A549 (cell line): ENCODE measurements around the gene HPGDS. TPM values are rescaled to one million over a fixed set of nuclear protein-coding genes. Genes with fewer than 3 reads are reported as not detected.

Source experiments
- ATAC-seq, 2 experiments: fragments of 200-7000 bp in 1 of 2; fragments of >200 bp in 1 of 2; cut with Nextera tagmentation in 1 of 2; cut with Tn5 transposase in 1 of 2; 3 replicates each; pipeline versions ENCODE4 v1.8.0 to v1.9.1; 2018 to 2020; ENCODE audit warnings: mild to moderate bottlenecking in 1 of 2, moderate library complexity in 1 of 2
- CTCF ChIA-PET: fragments of 300-600 bp; sonication (Branson Sonifier 250); formaldehyde crosslinking; extraction: SDS; loops from one replicate; lab custom pipeline; 2021; ENCODE audit warnings: antibody characterized with exemption, inconsistent platforms; lab: Yijun Ruan, JAX
- POLR2A ChIA-PET: fragments of 350-600 bp; formaldehyde crosslinking; extraction: SDS; loops from one replicate; lab custom pipeline; 2021; ENCODE audit warnings: antibody characterized with exemption, inconsistent platforms; lab: Yijun Ruan, JAX
- DNase-seq, 2 experiments: peaks; one replicate each; pipeline versions ENCODE4 v3.0.0 to v3.0.0-alpha.2; 2011 to 2016; ENCODE audit warnings: low read depth in 1 of 2, low spot score in 1 of 2
- FAIRE-seq: peaks from 2 replicates; lab custom pipeline; 2011; peaks lifted over from hg19 to GRCh38; lab: Jason Lieb, UNC
- H3K27ac ChIP-seq, 2 experiments: fragments of >200 bp; sonication (Bioruptor Twin); formaldehyde crosslinking; 3 replicates each; pipeline ENCODE4 v1.5.1; 2016 to 2017
- H3K4me1 ChIP-seq: fragments of >200 bp; sonication (Bioruptor Twin); formaldehyde crosslinking; 3 replicates; pipeline ENCODE4 v1.6.1; 2016
- H3K4me2 ChIP-seq: fragments of >200 bp; sonication (Bioruptor Twin); formaldehyde crosslinking; 3 replicates; pipeline ENCODE4 v1.6.1; 2016
- H3K4me3 ChIP-seq: fragments of >200 bp; sonication (Bioruptor Twin); formaldehyde crosslinking; 3 replicates; pipeline ENCODE4 v1.5.1; 2016
- H3K9me3 ChIP-seq: fragments of >200 bp; sonication (Bioruptor Twin); formaldehyde crosslinking; 3 replicates; pipeline ENCODE4 v1.6.1; 2016
- CEBPB ChIP-seq, 2 experiments: fragments of >200 bp in 1 of 2; sonication (Bioruptor Twin) in 1 of 2; formaldehyde crosslinking in 1 of 2; IDR thresholded peaks; 2 replicates each; pipeline ENCODE4 v1.6.1; 2012 to 2016
- CHD2 ChIP-seq: fragments of 150-350 bp; IDR thresholded peaks from 2 replicates; pipeline ENCODE4 v1.6.1; 2014; ENCODE audit warnings: low read length; ENCODE audit not compliant: partially characterized antibody
- E2F6 ChIP-seq: IDR thresholded peaks from 2 replicates; pipeline ENCODE4 v1.6.1; 2012; ENCODE audit warnings: low read depth, borderline replicate concordance
- ELK1 ChIP-seq: fragments of 150-350 bp; IDR thresholded peaks from 2 replicates; pipeline ENCODE4 v1.6.1; 2014; ENCODE audit warnings: low read depth, mild to moderate bottlenecking, low read length
- FOSB ChIP-seq: fragments of 250-450 bp; sonication (Bioruptor Pico); IDR thresholded peaks from 2 replicates; pipeline ENCODE4 v1.5.0; 2020; ENCODE audit warnings: mild to moderate bottlenecking, moderate library complexity
- FOSL2 ChIP-seq, 2 experiments: fragments of 450-650 bp in 1 of 2; fragments of >200 bp in 1 of 2; sonication (Bioruptor Twin) in 1 of 2; formaldehyde crosslinking; IDR thresholded peaks; 2 replicates each; pipeline versions ENCODE4 v1.5.0 to v1.6.1; 2016 to 2020; ENCODE audit warnings: mild to moderate bottlenecking in 1 of 2, moderate library complexity in 1 of 2
- GATA3 ChIP-seq: IDR thresholded peaks from 2 replicates; pipeline ENCODE4 v1.6.1; 2012; ENCODE audit warnings: borderline replicate concordance
- HDAC2 ChIP-seq: fragments of 200-600 bp; sonication (generic); IDR thresholded peaks from 2 replicates; pipeline ENCODE4 v1.6.1; 2016
- HOXA7 ChIP-seq: fragments of 250-450 bp; sonication (Bioruptor Pico); IDR thresholded peaks from 2 replicates; pipeline ENCODE4 v1.5.0; 2020; ENCODE audit warnings: mild to moderate bottlenecking, moderate library complexity
- HOXB13 ChIP-seq: fragments of 250-450 bp; sonication (Bioruptor Pico); IDR thresholded peaks from 2 replicates; pipeline ENCODE4 v1.5.0; 2020; ENCODE audit warnings: low read depth, mild to moderate bottlenecking, moderate library complexity
- JUNB ChIP-seq: fragments of >200 bp; sonication (Bioruptor Twin); formaldehyde crosslinking; IDR thresholded peaks from 2 replicates; pipeline ENCODE4 v1.6.1; 2016
- KDM1A ChIP-seq: fragments of 200-600 bp; sonication (generic); IDR thresholded peaks from 2 replicates; pipeline ENCODE4 v1.6.1; 2016; ENCODE audit warnings: low read depth, mild to moderate bottlenecking
- KDM5A ChIP-seq: fragments of 200-600 bp; sonication (generic); IDR thresholded peaks from 2 replicates; pipeline ENCODE4 v1.6.1; 2016; ENCODE audit warnings: antibody characterized with exemption, mild to moderate bottlenecking
- MAX ChIP-seq: IDR thresholded peaks from 2 replicates; pipeline ENCODE4 v1.6.1; 2012
- MAZ ChIP-seq: fragments of 150-350 bp; IDR thresholded peaks from 2 replicates; pipeline ENCODE4 v1.6.1; 2014; ENCODE audit warnings: antibody characterized with exemption, low read depth, low read length, borderline replicate concordance
- NR3C1 ChIP-seq: fragments of >200 bp; sonication (Bioruptor Twin); formaldehyde crosslinking; IDR thresholded peaks from 3 replicates; pipeline ENCODE4 v1.6.1; 2017
- PHF8 ChIP-seq: fragments of 200-600 bp; sonication (generic); IDR thresholded peaks from 2 replicates; pipeline ENCODE4 v1.6.1; 2016; ENCODE audit warnings: low read depth, mild to moderate bottlenecking, antibody characterized with exemption, moderate library complexity, borderline replicate concordance
- POLR2A ChIP-seq: IDR thresholded peaks from 2 replicates; pipeline ENCODE4 v1.6.1; 2012; ENCODE audit warnings: mild to moderate bottlenecking, low read length
- POLR2AphosphoS2 ChIP-seq: conservative IDR thresholded peaks from 2 replicates; pipeline ENCODE4 v1.6.1; 2012; ENCODE audit warnings: low read length, improper control_type of control experiment, inconsistent platforms
- SMC3 ChIP-seq: fragments of >200 bp; sonication (Bioruptor Twin); formaldehyde crosslinking; IDR thresholded peaks from 3 replicates; pipeline ENCODE4 v1.6.1; 2018; ENCODE audit warnings: inconsistent platforms
- TP53 ChIP-seq: fragments of 250-450 bp; sonication (Bioruptor Pico); IDR thresholded peaks from 2 replicates; pipeline ENCODE4 v1.5.0; 2021; ENCODE audit warnings: mild to moderate bottlenecking, moderate library complexity
- ZSCAN20 ChIP-seq: fragments of 250-450 bp; sonication (Bioruptor Pico); IDR thresholded peaks from 2 replicates; pipeline ENCODE4 v1.8.0; 2022; ENCODE audit warnings: mild to moderate bottlenecking, moderate library complexity
- WGBS: methylation state at CpG from one replicate; pipeline ENCODE4 v1.1.6; 2017; ENCODE audit errors: missing lambda C conversion rate; 5-methylcytosine and 5-hydroxymethylcytosine counted together
- polyA plus RNA-seq, 4 experiments: library from polyadenylated mRNA; depleted of rRNA in 3 of 4; stranded (reverse); fragments of >200 nt; fragmentation: RNase III in 1 of 4; extraction: RNeasy Plus Mini Kit Qiagen cat#74134 plus additional on column Dnase treatment in 1 of 4; gene quantifications; 2 replicates in 3 of 4; 3 replicates in 1 of 4; pipeline ENCODE4 v1.2.3, GENCODE V29; 2011 to 2017
- TF ChIP-seq, protein P1 (sequence below): fragments of >200 bp; sonication (Bioruptor Twin); formaldehyde crosslinking; IDR thresholded peaks from 3 replicates; pipeline ENCODE4 v1.5.1; 2016
- TF ChIP-seq, protein P2 (sequence below): fragments of 250-450 bp; sonication (Bioruptor Pico); IDR thresholded peaks from 2 replicates; pipeline ENCODE4 v1.5.0; 2021; ENCODE audit warnings: mild to moderate bottlenecking, moderate library complexity, borderline replicate concordance

The HPGDS gene
- polyA plus RNA-seq, 2 of the 4 experiments (the other 2 are of a cell fraction) = not detected

GRCh38 chr4:94346541-94346940, 3.9 kb upstream of the HPGDS start:
- DNase-seq (no peak), ATAC-seq (no peak), FAIRE-seq (no peak)
- no peak overlapping the region for H3K4me2 ChIP-seq
- H3K4me1 ChIP-seq = no peaks in the 10 kb centered on the region
- TF ChIP-seq HOXB13 (CRISPR knock-in tag) = no peak
- H3K27ac ChIP-seq = no peak overlapping the region
- no peak overlapping the region for H3K4me3 ChIP-seq
- no peaks in the 10 kb centered on the region for H3K9me3 ChIP-seq
- ChIA-PET CTCF (interaction anchor here (0.6 kb wide), 2 partner anchors 48 to 50 kb away, joined by 3 read pairs; no protein-coding TSS in a partner anchor), POLR2A (no interaction called here)

GRCh38 chr4:94345969-94346368, 3.3 kb upstream of the HPGDS start:
- ChIA-PET CTCF (interaction anchor here (0.6 kb wide), 1 partner anchor 9 kb away, joined by 4 read pairs; no protein-coding TSS in a partner anchor), POLR2A (no interaction called here)
- Histone ChIP-seq H3K9me3 (no peaks in the 10 kb centered on the region), H3K4me3 (no peak overlapping the region), H3K4me1 (no peaks in the 10 kb centered on the region), H3K27ac (no peak overlapping the region), H3K4me2 (no peak overlapping the region)
- no peak for ATAC-seq
- FAIRE-seq = no peak
- DNase-seq = no peak
- TF ChIP-seq PHF8 = no peak
- no peak for TF ChIP-seq KDM1A
- TF ChIP-seq ELK1 = no peak
- no peak for TF ChIP-seq FOSL2 (IDR thresholded peaks at IDR 0.05)
- no peak for TF ChIP-seq FOSL2 (CRISPR knock-in tag; IDR thresholded peaks at IDR 0.05)
- no peak for TF ChIP-seq GATA3
- no peak for TF ChIP-seq POLR2AphosphoS2
- TF ChIP-seq CEBPB (IDR thresholded peaks at IDR 0.05) = no peak
- TF ChIP-seq, protein P1, sequence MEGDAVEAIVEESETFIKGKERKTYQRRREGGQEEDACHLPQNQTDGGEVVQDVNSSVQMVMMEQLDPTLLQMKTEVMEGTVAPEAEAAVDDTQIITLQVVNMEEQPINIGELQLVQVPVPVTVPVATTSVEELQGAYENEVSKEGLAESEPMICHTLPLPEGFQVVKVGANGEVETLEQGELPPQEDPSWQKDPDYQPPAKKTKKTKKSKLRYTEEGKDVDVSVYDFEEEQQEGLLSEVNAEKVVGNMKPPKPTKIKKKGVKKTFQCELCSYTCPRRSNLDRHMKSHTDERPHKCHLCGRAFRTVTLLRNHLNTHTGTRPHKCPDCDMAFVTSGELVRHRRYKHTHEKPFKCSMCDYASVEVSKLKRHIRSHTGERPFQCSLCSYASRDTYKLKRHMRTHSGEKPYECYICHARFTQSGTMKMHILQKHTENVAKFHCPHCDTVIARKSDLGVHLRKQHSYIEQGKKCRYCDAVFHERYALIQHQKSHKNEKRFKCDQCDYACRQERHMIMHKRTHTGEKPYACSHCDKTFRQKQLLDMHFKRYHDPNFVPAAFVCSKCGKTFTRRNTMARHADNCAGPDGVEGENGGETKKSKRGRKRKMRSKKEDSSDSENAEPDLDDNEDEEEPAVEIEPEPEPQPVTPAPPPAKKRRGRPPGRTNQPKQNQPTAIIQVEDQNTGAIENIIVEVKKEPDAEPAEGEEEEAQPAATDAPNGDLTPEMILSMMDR = no peak
- TF ChIP-seq CHD2 = no peak
- TF ChIP-seq, protein P2, sequence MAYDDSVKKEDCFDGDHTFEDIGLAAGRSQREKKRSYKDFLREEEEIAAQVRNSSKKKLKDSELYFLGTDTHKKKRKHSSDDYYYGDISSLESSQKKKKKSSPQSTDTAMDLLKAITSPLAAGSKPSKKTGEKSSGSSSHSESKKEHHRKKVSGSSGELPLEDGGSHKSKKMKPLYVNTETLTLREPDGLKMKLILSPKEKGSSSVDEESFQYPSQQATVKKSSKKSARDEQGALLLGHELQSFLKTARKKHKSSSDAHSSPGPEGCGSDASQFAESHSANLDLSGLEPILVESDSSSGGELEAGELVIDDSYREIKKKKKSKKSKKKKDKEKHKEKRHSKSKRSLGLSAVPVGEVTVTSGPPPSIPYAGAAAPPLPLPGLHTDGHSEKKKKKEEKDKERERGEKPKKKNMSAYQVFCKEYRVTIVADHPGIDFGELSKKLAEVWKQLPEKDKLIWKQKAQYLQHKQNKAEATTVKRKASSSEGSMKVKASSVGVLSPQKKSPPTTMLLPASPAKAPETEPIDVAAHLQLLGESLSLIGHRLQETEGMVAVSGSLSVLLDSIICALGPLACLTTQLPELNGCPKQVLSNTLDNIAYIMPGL (CRISPR knock-in tag) = no peak
- no peak for TF ChIP-seq MAX
- TF ChIP-seq MAZ = no peak
- no peak for TF ChIP-seq SMC3
- TF ChIP-seq E2F6 = no peak
- TF ChIP-seq HOXA7 (CRISPR knock-in tag) = no peak
- 45% methylated on average over 2 of the region's 2 CpGs for WGBS

DNA sequence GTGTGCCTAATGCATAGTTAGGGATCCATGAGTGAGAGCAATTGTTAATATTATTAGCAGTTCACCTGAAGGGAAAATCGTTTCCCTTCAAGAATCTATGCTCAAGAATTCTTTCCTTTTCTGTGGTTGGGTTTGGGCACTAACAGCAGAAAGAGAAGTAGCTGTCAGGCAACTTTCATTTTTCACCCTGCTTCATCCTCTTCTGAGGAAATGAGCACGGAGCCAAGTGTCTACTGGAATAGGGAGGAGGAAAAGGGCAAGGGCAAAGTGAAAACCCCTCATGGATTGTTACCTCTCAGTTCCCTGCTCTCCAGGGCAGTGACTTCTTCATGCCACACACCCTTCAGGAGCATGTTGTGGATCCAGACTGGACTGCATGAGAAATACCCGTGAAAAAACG, 2.6 kb upstream of the HPGDS start:
- CTCF ChIA-PET = interaction anchor here (1.1 kb wide), 1 partner anchor 13 kb away, joined by 3 read pairs; no protein-coding TSS in a partner anchor
- Histone ChIP-seq H3K4me1 (no peaks in the 10 kb centered on the region), H3K9me3 (no peaks in the 10 kb centered on the region), H3K4me3 (no peak overlapping the region), H3K27ac (no peak overlapping the region), H3K4me2 (no peak overlapping the region)
- DNase-seq (no peak), FAIRE-seq (no peak), ATAC-seq (no peak)
- POLR2A ChIA-PET = no interaction called here
- WGBS = 37% methylated on average over 4 of the region's 4 CpGs
- TF ChIP-seq ELK1 (no peak), HDAC2 (no peak), ZSCAN20 (no peak), TP53 (CRISPR knock-in tag) (no peak), MAX (no peak), NR3C1 (no peak), FOSB (no peak), E2F6 (no peak), KDM5A (no peak), POLR2A (no peak), JUNB (no peak), SMC3 (no peak)
- TF ChIP-seq, protein P2 (CRISPR knock-in tag) = no peak
